Measurements from ENCODE around the gene BDKRB2. TPM values are rescaled to one million over a fixed set of nuclear protein-coding genes. Genes with fewer than 3 reads are reported as not detected.

BDKRB2 gene
- total and polyA plus RNA-seq, 2 of the 8 experiments (the other 6 are each of a cell fraction or from before 2014, with no cell fraction given): 0.13 to 0.21 TPM

DNA sequence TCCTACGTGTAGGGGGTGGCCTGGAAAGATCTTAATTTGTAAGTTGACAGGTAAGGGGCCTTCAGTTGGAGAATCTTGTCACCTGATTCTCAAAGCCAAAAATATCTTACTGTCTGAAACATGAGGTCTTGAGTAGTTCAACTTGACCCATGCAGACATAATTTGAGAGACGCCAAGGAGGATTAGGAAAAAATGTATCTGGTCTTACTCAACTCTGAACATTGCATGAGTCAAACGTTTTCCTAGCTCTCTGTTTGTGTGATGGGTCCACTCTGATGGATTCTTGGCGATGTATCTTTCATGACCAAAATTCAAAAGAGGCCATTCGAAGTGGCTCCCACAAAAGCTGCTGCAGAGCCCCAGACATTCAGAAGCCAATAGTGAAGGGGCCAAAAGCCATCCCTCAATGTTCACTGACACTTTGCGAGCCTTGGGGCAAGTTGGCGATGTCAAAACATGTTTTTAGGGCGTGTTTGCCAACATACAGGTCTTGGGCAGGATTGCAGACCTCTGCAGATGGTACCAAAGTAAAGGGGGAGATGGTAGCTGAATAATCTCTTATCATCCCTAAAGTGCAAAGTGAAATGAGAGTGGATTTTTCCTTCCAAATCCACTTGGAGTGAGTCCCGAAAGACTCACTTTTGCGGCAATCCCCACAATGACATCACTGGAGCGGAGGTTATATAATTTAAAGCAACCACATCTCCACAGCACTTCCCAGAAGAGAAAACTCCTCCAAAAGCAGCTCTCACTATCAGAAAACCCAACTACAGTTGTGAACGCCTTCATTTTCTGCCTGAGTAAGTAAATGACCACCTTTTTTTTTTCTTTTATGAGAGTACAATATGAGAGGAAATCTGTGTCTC, 51.1 kb downstream of the BDKRB2 start, which contains the start of gene BDKRB1:
BDKRB1 (plus strand) TSS at position 710 of the 866 bp plus-strand sequence. CDS start 7,473 bp downstream, outside the sequence.
- no peak within 1 kb of the TSS for H4K8ac ChIP-seq (ENCODE audit: extremely low read depth, insufficient read depth, low read length)
- H4K5ac ChIP-seq (ENCODE audit: insufficient read length, low read depth, low read length): no peak within 1 kb of the TSS
- H3K18ac ChIP-seq (ENCODE audit: extremely low read depth, low read length): no peak within 1 kb of the TSS
- H4K20me1 ChIP-seq (replicated peaks in 1 of 2; ENCODE audit: control insufficient read depth in 1 of 2, insufficient read depth in 2 of 2, low read length in 2 of 2): no peaks in the 10 kb centered on the region
- no peaks in the 10 kb centered on the region for H3K36me3 ChIP-seq (ENCODE audit: control insufficient read depth in 2 of 4, insufficient read depth in 4 of 4, low read length in 3 of 4)
- H4K91ac ChIP-seq (replicated peaks; ENCODE audit: insufficient read length, low read length): no peak within 1 kb of the TSS
- no peak within 1 kb of the TSS for H2AFZ ChIP-seq (ENCODE audit: low read length)
- no peak within 1 kb of the TSS for H3K4me2 ChIP-seq (ENCODE audit: insufficient read depth in 1 of 2, low read depth in 2 of 2, low read length in 2 of 2)
- H3K4ac ChIP-seq (replicated peaks; ENCODE audit: insufficient read length, low read depth, low read length): no peak within 1 kb of the TSS
- H3K23ac ChIP-seq (ENCODE audit: insufficient read length): no peak within 1 kb of the TSS
- no peak within 1 kb of the TSS for H3K27ac ChIP-seq (ENCODE audit: low read depth, low read length)
- no peak within 1 kb of the TSS for H2BK120ac ChIP-seq (replicated peaks; ENCODE audit: low read depth, low read length)
- no peaks in the 10 kb centered on the region for H3K79me2 ChIP-seq (ENCODE audit: control insufficient read depth in 1 of 2, insufficient read depth in 2 of 2, low read length in 2 of 2)
- no peak for DNase-seq (ENCODE audit: low read depth in 1 of 2, low spot score in 2 of 2)
- FAIRE-seq: no peak
- H3K23me2 ChIP-seq (ENCODE audit: low read depth, low read length): no peaks in the 10 kb centered on the region
- peaks cover 0 to 7% of the 10 kb centered on the region in 2 experiments; a peak in 2 of 4 replicates for H3K9me3 ChIP-seq (ENCODE audit: insufficient read depth in 2 of 2, low read depth in 1 of 2, low read length in 1 of 2)
- no peaks in the 10 kb centered on the region for H3K79me1 ChIP-seq (ENCODE audit: low read depth, low read length)
- CTCF ChIA-PET (ENCODE audit: partially characterized antibody): interaction anchor here (1.4 to 6.0 kb wide), 4 partner anchors 10 to 154 kb away, joined by 4 to 23 read pairs (median 6); no protein-coding TSS in a partner anchor
- no peak within 1 kb of the TSS for H2AK5ac ChIP-seq (ENCODE audit: low read depth, low read length)
- H2BK15ac ChIP-seq (ENCODE audit: low read length): no peak within 1 kb of the TSS
- H3K14ac ChIP-seq (ENCODE audit: insufficient read length): no peak within 1 kb of the TSS
- no peaks in the 10 kb centered on the region for H3K27me3 ChIP-seq (replicated peaks in 1 of 4; ENCODE audit: control insufficient read depth in 3 of 4, extremely low read depth in 1 of 4, insufficient read depth in 3 of 4, low read length in 3 of 4)
- WGBS, 2 experiments (ENCODE audit: extremely low coverage in 1 of 2, insufficient coverage in 1 of 2, insufficient read length in 1 of 2, insufficient replicate concordance in 2 of 2, low coverage in 1 of 2, low lambda C conversion rate in 2 of 2, missing lambda C conversion rate in 1 of 2): 83% methylated on average over 12 of the region's 12 CpGs; no CpG with 5 or more reads in 1 of the 2 experiments
- no peak within 1 kb of the TSS for H3K56ac ChIP-seq (replicated peaks; ENCODE audit: insufficient read length, low read depth, low read length)
- peaks cover 0 to 3% (median 1%) of the 10 kb centered on the region in 4 experiments; a peak in 3 of 7 replicates for H3K4me1 ChIP-seq (replicated peaks in 1 of 4; ENCODE audit: control insufficient read depth in 3 of 4, insufficient read depth in 4 of 4, low read length in 3 of 4)
- no peak within 1 kb of the TSS for H3K4me3 ChIP-seq (ENCODE audit: extremely low read depth in 1 of 4, insufficient read depth in 2 of 4, low read depth in 3 of 4, low read length in 4 of 4)
- H2BK20ac ChIP-seq (ENCODE audit: low read length): no peak within 1 kb of the TSS
- no peak within 1 kb of the TSS for H2BK5ac ChIP-seq (ENCODE audit: low read depth, low read length)
- no peak within 1 kb of the TSS for H2BK12ac ChIP-seq (ENCODE audit: low read depth, low read length)
- no peak within 1 kb of the TSS for H3K9ac ChIP-seq (replicated peaks in 1 of 4; ENCODE audit: extremely low read depth in 1 of 4, low read depth in 3 of 4, low read length in 3 of 4)
- POLR2A ChIA-PET (ENCODE audit: partially characterized antibody): interaction anchor here (0.7 kb wide), 1 partner anchor 10 kb away, joined by 3 read pairs; no protein-coding TSS in a partner anchor
- no peak for TF ChIP-seq CEBPB (IDR thresholded peaks at IDR 0.05; ENCODE audit: low read depth, low read length)
- TF ChIP-seq JUN (IDR thresholded peaks at IDR 0.05; ENCODE audit: low read depth, low read length): no peak
- TF ChIP-seq RNF2 (IDR thresholded peaks at IDR 0.05; ENCODE audit: borderline replicate concordance, low read depth, low read length, missing control alignments, poor library complexity, severe bottlenecking): no peak
- TF ChIP-seq PHF8 (conservative IDR thresholded peaks at IDR 0.05; ENCODE audit: low read depth, low read length): no peak
- TF ChIP-seq GABPA (IDR thresholded peaks at IDR 0.05; ENCODE audit: borderline replicate concordance, insufficient read depth, low read length): no peak
- no peak for TF ChIP-seq TCF12 (IDR thresholded peaks at IDR 0.05; ENCODE audit: low read depth, low read length)
- no peak for TF ChIP-seq CTBP2 (IDR thresholded peaks at IDR 0.05; ENCODE audit: borderline replicate concordance, insufficient read depth, insufficient read length, low read length)
- TF ChIP-seq TEAD4 (IDR thresholded peaks at IDR 0.05; ENCODE audit: low read depth, low read length): no peak
- TF ChIP-seq JUND (IDR thresholded peaks at IDR 0.05; ENCODE audit: low read length): no peak
- no peak for TF ChIP-seq RBBP5 (IDR thresholded peaks at IDR 0.05; ENCODE audit: borderline replicate concordance, low read depth, low read length)

Data from H1 (cell line).